Stimulated activated naive CD8-positive, alpha-beta T cell treated with anti-CD3 and anti-CD28 coated beads, Interleukin-15, Interleukin-2, amounts not matched to agents 100 ng/mL and 50 ng/mL, for 24 hours (primary cell): ENCODE data around the gene SMPD3.

Source experiments
- H3K27ac Mint-ChIP-seq: one replicate; pipeline ENCODE4 v1.8.0; 2021; ENCODE audit warnings: mild to moderate bottlenecking, mixed read lengths
- H3K27me3 Mint-ChIP-seq: one replicate; pipeline ENCODE4 v1.8.0; 2021; ENCODE audit warnings: mixed read lengths
- H3K36me3 Mint-ChIP-seq: one replicate; pipeline ENCODE4 v1.8.0; 2021; ENCODE audit warnings: low read depth, mixed read lengths
- H3K4me1 Mint-ChIP-seq: one replicate; pipeline ENCODE4 v1.8.0; 2021; ENCODE audit warnings: low read depth, mixed read lengths
- H3K4me3 Mint-ChIP-seq: one replicate; pipeline ENCODE4 v1.8.0; 2021; ENCODE audit warnings: mild to moderate bottlenecking, mixed read lengths
- H3K9me3 Mint-ChIP-seq: one replicate; pipeline ENCODE4 v1.8.0; 2021; ENCODE audit warnings: mixed read lengths

Gene SMPD3

DNA sequence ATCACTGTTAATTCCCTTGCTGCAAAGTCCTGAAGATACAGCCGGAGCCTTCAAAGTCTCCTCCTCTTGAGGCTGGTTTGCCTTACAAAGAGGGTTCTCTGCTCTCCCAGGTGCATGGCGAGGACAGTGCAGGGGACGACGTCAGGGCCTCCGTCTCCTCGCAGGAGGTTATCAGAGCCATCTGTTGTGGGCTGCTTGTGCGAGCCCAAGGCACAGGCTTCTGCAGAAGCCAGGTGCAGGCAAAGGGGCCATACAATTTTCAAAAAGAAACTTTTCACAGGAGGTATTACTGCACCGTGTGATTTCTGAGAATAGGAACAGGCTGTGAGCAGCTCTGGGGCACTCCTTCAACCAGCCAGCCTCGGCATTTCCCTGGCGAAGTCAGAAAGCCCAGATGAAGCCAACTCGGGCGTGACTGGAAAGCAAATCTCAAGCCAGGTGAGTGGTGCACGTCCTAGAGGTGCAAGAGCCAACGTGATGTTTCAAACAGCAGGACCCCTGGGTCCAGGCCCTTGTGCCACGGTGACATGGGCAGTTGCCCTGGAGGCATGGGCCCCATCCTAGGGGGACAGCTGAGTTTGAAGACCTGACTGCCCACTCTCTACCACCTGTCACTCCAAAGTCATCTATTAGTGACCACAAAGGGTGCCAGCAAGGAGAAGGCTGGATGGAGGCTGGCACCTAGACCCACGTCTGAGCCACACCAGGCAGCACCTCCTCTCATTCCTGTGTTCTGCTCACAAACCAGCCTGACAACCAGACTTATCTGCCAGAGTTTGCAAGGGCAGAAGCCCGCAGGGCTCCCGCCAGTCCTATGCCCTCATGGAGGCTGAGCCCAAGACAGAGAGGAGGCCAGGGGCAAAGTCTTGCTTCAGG lies 68.6 kb downstream of the SMPD3 start:
- H3K9me3 Mint-ChIP-seq: no peaks in the 10 kb centered on the region
- peaks cover 6% of the 10 kb centered on the region for H3K27me3 Mint-ChIP-seq
- H3K4me1 Mint-ChIP-seq: peaks cover 15% of the 10 kb centered on the region
- no peak overlapping the region for H3K4me3 Mint-ChIP-seq
- H3K36me3 Mint-ChIP-seq: no peaks in the 10 kb centered on the region
- H3K27ac Mint-ChIP-seq: no peak overlapping the region

DNA sequence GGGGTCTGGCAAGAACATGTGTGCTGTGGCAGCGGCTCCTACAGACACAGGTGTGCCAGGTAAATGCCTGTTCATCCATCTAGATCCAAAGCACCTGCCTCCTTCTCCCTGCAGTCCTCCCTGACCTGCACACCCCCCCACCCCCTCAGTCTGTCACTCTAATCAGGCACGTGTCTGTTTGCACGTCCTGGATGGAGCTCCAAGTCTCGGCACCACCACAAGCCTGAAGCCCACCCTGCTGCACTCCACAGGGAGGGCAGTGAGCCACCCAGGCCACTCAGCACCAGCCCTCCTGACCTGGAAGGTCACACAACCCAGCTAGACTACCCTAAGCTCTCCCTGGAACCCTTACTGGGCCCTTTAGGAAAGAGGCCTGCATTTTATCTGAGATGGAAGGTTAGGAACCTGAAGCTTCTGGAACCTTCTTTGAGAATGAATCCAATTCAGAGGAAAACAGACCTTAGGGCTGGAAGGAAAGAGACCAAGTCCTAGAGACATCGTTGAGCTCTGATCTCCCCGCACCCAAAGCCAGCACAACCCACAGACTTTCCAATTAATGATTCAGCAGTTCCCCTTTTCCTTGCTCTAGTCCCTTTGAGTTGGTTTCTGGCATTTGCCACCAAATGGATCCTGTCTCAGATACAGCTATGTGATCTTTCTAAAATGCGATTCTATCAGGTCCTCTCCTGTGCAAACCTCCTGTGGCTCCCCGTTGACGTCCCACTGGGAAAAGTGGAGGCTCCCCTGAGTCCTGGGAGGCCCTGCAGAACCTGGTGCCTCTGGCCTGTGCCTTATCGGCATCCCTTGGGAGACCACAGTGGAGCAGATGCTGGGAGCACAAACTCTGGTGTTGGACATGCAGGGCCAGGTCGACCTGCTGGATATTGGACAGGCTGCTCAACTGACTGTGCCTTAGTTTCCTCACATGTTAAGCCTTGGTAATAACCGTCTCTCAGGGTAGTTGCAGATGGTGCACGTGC lies 69.6 kb downstream of the SMPD3 start:
- peaks cover 15% of the 10 kb centered on the region for H3K4me1 Mint-ChIP-seq
- H3K9me3 Mint-ChIP-seq: no peaks in the 10 kb centered on the region
- peaks cover 8% of the 10 kb centered on the region for H3K27me3 Mint-ChIP-seq
- no peak overlapping the region for H3K4me3 Mint-ChIP-seq
- H3K36me3 Mint-ChIP-seq: no peaks in the 10 kb centered on the region
- no peak overlapping the region for H3K27ac Mint-ChIP-seq

DNA sequence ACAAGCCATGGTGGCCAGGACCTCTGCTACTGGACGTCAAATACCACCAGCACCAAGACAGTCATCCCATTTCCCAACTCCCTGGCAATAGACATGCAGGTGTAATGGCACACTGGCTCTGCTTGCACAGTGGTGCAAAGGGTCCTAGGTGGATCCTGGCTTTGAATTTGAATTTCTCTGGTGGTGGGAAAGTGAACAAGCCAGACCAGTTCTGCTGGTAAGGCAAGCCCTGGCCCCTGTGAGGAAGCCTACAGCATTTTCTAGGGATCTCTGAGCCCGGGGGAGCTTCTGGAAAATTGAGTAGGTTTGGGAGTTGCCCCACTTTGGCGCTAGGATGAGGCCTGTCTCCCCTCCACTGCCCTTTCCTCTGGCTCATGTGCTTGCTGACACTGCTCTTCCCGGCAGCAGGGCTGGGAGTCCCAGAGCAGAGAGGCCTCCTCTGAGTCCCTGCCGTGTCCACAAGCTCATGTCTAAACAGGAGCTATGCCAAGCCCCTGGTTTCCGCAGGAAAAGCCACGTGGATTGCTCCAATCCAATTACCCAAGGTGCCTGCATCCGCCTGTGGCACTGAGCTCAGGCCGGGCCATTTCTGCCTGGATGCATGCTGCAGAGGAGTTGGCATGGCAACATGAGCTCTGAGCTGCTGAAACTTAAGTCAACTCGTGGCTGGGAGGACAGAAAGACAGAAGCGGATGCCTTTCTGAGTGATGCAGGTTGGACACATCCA lies 70.5 kb downstream of the SMPD3 start:
- no peak overlapping the region for H3K4me3 Mint-ChIP-seq
- H3K4me1 Mint-ChIP-seq: peaks cover 15% of the 10 kb centered on the region
- H3K27me3 Mint-ChIP-seq: peaks cover 12% of the 10 kb centered on the region
- H3K9me3 Mint-ChIP-seq: no peaks in the 10 kb centered on the region
- H3K27ac Mint-ChIP-seq: no peak overlapping the region
- H3K36me3 Mint-ChIP-seq: no peaks in the 10 kb centered on the region

DNA sequence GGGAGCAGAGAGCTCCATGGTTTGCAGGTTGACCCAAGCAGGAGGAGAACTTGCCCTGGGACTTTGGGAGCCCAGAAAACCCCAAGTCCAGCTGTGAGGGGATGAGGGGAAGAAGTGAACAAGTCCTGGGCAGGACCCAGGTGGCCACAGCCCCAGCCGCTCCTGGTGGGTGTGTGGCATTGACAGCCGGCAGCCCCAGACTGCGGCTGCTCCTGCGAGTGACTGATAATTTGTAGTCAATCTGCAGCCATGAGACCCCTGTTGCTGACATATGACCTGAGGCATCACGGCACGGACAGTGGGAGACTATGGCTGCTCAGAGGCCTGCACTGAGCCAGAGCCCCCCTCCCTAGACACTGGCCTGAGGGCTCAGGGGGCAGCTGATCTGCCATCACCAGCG lies 71.1 kb downstream of the SMPD3 start:
- Mint-ChIP-seq H3K4me3 (no peak overlapping the region), H3K27me3 (peaks cover 12% of the 10 kb centered on the region), H3K36me3 (no peaks in the 10 kb centered on the region), H3K4me1 (peaks cover 11% of the 10 kb centered on the region), H3K9me3 (no peaks in the 10 kb centered on the region), H3K27ac (no peak overlapping the region)

DNA sequence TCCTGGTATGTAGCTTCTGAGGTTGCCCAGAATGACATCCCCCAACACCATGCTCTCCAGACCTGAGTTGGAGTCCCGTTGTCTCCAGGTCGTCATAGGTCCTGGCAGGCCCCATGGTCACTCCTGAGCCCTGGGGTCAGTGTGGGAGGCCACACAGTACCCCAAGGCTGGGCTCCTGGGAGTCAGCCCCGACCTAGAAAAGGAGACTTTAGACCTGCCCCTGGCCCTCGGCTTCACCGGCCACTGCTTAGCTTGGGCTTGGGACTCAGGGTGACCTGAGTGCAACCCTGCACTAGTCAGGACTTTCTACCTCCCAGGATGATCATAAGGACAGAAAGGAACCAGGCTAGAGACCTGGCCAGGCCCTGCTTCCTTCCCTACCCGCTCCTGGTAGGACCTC lies 71.7 kb downstream of the SMPD3 start:
- Mint-ChIP-seq H3K27ac (no peak overlapping the region), H3K36me3 (no peaks in the 10 kb centered on the region), H3K27me3 (peaks cover 12% of the 10 kb centered on the region), H3K4me3 (no peak overlapping the region), H3K9me3 (no peaks in the 10 kb centered on the region), H3K4me1 (peaks cover 10% of the 10 kb centered on the region)

DNA sequence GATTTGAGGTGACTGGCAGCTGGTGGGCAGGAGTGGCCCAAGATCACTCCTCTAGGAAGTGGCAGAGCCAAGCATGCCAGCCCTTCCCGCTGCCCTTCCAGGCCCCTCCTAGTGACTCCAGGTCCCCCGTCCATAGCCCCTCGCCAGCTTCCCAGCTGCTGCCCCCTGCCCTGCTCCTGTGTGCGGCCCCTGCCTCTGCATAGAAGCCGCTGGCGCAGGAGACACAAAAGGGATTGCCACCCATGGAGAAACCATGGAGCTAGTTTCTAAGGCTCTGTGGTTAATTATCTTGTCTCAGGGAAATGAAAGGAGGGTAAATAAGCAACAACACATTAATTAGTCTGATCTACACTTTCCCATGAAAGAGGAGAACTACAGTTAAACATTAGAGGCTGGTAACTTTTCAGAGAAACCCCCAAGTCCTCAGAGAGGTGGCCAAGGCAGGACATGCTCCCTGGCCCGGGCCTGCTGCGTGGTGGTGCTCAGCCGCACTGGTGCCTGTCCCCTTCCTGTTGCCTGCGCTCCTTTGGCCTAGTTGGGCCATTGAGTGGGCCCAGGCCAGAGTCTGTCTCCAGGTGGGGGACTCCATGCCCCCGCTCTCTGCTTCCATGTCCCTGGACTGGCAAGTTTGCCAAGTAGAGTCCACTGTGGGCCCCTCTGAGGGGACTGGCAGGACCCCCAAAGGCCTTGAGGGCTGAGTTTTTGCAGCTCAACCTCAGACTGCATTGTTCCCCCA lies 72.3 kb downstream of the SMPD3 start:
- no peaks in the 10 kb centered on the region for H3K36me3 Mint-ChIP-seq
- H3K27me3 Mint-ChIP-seq: peaks cover 12% of the 10 kb centered on the region
- H3K4me3 Mint-ChIP-seq: no peak overlapping the region
- peaks cover 10% of the 10 kb centered on the region for H3K4me1 Mint-ChIP-seq
- H3K27ac Mint-ChIP-seq: no peak overlapping the region
- no peaks in the 10 kb centered on the region for H3K9me3 Mint-ChIP-seq

DNA sequence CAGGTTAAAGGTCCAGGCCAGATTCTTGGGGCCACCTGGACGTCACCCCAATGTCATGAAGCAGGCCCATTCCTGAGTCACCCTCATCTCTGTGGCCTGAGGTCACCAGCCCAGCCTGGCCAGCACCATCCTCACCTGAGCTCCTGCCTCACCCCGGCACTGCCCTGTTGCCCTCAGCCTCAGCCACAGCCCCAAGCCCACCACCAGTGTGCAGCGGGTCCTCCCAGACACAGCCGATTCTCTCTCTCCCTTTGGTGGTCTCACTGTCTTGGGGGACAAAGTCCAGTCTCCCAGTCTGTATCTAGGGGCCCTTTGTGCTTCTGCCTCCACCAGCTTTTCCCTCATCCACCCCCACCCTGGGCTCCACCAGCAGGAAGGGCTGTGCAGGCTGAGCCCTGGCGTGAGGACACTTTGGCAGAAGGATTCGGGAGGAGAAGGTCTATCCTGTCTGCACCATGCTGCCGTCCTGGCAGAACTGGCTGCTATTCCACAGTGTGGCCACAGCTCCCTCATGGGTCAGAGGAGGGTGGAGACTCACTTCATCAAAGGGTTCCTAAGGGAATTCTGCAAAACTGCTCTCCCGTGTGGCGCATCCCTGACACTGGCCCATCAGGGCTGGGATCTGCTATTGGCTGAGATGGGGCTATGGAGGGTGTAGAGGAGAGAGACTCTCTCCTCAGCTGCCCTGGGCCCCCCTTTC lies 73.2 kb downstream of the SMPD3 start:
- Mint-ChIP-seq H3K4me1 (peaks cover 18% of the 10 kb centered on the region), H3K9me3 (no peaks in the 10 kb centered on the region), H3K36me3 (no peaks in the 10 kb centered on the region), H3K27me3 (peaks cover 12% of the 10 kb centered on the region), H3K4me3 (no peak overlapping the region), H3K27ac (no peak overlapping the region)

DNA sequence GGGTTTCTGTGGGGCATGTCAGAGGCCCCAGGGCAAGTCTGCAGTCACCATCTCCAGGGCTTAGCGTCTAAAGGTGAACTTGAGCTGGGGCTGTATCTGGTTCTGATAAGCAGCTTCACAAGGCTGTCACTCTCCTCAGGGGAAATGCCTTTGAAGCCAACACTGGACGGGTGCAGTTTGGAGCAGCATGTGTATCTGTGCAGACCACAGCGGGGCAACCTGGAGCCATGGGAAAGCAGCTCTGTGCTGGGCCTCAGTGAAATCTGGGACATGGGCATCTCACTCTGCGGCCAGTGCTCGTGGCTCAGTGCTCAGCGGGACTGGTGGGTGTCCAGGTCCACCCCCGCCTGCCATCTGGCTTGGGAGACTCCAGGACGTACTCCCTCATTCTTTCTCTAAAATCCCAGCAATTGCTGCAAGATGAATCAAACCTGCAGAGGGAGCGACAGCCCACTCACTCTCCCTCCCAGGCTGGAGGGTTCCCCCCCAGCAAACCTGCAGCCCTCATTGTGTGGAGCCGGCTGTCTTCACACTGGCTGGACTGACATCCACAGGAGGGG lies 74.0 kb downstream of the SMPD3 start:
- Mint-ChIP-seq H3K36me3 (no peaks in the 10 kb centered on the region), H3K27me3 (peaks cover 12% of the 10 kb centered on the region), H3K4me3 (no peak overlapping the region), H3K4me1 (peaks cover 20% of the 10 kb centered on the region), H3K27ac (no peak overlapping the region), H3K9me3 (no peaks in the 10 kb centered on the region)

DNA sequence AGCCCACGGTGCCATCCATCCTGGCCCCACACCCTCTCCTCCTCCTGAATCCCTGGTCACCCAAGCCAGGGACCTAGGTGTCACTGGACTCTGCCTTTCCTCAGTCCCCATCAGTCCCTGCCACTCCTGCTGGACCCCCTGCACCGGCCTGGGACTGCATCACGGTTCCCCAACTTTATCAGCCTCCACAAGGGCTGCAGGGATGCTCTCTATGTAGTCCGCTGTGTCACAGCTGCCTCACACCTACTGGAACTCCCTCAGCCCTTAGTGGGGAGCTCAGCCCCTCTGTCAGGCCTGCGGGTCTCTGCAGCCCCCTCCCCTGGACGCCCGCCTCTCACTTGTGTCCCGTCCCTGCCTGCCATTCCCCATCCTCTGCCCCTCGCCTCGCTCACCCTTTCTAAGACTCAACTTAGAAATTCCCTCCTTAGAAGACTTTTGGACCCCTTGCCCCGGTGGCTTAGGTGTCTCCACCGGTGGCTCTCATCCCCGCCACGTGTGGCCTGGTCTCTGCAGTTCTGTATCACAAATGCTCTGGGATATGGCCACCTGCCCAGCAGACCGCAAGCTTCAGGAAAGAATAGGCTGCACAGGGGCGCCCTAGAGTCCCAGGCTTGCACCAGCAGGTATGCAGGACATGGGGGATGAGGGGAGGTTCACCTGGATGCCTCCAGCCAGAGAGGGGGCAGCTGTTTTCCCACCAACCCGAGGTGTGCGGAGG lies 74.6 kb downstream of the SMPD3 start:
- H3K4me1 Mint-ChIP-seq: peaks cover 22% of the 10 kb centered on the region
- H3K9me3 Mint-ChIP-seq: no peaks in the 10 kb centered on the region
- H3K27me3 Mint-ChIP-seq: peaks cover 6% of the 10 kb centered on the region
- no peak overlapping the region for H3K4me3 Mint-ChIP-seq
- H3K27ac Mint-ChIP-seq: no peak overlapping the region
- no peaks in the 10 kb centered on the region for H3K36me3 Mint-ChIP-seq

DNA sequence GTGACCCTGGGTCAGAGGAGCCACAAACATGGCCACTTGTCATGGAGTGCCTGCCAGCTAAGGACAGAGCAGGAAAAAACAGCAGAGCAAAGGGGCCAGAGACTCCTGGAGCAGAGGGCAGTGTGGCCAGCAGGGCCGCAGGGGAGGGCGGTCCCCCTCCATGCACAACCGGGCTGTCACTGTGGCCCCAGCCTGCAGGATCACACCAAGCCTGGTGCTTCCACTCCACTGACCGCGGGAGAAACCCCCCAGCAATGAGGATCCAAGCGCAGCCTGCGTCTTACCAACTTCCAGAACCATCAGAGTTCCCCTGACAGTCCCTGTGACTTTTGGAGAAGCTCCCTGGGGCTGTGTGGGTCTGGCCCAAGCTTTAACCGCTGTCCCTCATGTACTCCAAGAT lies 75.5 kb downstream of the SMPD3 start:
- H3K27me3 Mint-ChIP-seq: peaks cover 12% of the 10 kb centered on the region
- no peak overlapping the region for H3K4me3 Mint-ChIP-seq
- peaks cover 31% of the 10 kb centered on the region for H3K4me1 Mint-ChIP-seq
- no peak overlapping the region for H3K27ac Mint-ChIP-seq
- no peaks in the 10 kb centered on the region for H3K36me3 Mint-ChIP-seq
- no peaks in the 10 kb centered on the region for H3K9me3 Mint-ChIP-seq

DNA sequence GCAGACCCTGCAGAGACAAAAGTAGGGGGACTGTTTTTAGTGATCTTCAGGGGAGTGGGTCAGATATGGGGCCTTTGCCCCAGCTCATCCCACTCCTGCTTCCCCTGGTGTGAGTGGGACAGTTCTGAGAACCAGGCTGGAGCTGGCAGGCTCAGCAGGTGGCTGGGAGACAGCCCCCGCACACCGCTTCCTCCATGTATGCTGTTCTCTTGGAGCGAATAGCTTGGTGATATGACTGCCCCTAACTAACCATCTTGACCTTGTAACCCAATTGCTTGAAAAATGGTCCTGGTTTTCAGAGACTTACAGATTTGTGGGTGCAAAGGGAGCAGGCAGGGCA lies 76.0 kb downstream of the SMPD3 start:
- H3K36me3 Mint-ChIP-seq: no peaks in the 10 kb centered on the region
- no peak overlapping the region for H3K27ac Mint-ChIP-seq
- peaks cover 35% of the 10 kb centered on the region for H3K4me1 Mint-ChIP-seq
- peaks cover 17% of the 10 kb centered on the region for H3K27me3 Mint-ChIP-seq
- no peak overlapping the region for H3K4me3 Mint-ChIP-seq
- no peaks in the 10 kb centered on the region for H3K9me3 Mint-ChIP-seq

DNA sequence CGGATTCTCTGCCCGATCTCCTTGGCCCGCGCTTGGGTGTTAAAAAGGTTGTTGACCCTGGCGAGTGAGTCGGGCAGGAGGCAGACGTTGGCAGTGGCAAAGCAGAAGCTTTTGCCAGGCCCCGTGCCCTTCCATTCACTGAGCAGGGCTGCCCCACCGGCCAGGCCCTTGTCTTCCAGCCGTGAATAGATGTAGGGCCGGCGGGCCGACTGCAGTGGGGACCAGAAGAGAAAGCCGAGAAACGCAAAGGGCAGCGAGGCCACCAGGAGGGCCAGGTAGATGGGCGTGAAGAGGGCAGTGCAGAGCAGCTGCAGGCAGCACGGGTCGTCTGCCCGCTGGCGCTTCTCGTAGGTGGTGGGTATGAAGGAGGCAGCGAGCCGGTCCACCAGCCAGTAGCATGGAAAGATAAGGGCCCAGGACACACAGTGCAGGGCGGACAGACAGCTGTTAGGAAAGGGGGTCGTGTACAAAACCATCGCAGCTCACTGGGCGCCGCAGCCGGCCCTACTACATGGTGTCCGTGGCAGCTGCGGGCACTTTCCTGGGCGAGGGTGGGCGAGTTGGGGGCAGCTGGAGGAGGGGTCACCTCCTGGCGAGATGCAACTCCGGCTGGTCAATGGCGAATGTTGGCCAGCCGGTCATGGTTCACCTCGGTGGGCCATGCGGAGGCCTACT lies 76.5 kb downstream of the SMPD3 start:
- Mint-ChIP-seq H3K9me3 (no peaks in the 10 kb centered on the region), H3K27ac (no peak overlapping the region), H3K27me3 (peaks cover 17% of the 10 kb centered on the region), H3K4me3 (no peak overlapping the region), H3K36me3 (no peaks in the 10 kb centered on the region), H3K4me1 (peaks cover 35% of the 10 kb centered on the region)

DNA sequence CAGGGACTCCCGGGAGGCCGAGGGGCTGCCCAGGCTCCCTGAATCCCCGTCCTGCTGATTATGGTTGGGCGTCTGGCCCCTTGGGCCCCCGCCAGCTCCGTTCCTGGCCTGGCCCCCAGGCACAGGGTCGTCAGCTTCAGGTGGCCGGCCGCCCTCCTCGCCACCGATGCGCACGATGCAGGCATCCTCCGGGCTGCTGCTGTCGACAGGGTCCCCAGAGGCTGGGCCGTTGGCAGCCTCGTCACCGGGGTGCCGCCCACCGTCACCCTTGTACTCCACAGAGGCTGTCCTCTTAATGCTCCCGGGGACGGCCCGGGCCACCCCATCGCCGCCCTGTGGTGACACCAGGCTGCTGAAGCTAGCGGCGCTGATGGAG lies 77.0 kb downstream of the SMPD3 start:
- Mint-ChIP-seq H3K27me3 (peaks cover 18% of the 10 kb centered on the region), H3K9me3 (no peaks in the 10 kb centered on the region), H3K4me1 (peaks cover 35% of the 10 kb centered on the region), H3K36me3 (no peaks in the 10 kb centered on the region), H3K4me3 (no peak overlapping the region), H3K27ac (no peak overlapping the region)
